ENCODE results near the gene DNAJC21. TPM values are rescaled to one million over a fixed set of nuclear protein-coding genes. Genes with fewer than 3 reads are reported as not detected.

The DNAJC21 gene
- total RNA-seq, 2 donors from 2014 or later, result 49.6 to 53.5 TPM

DNA sequence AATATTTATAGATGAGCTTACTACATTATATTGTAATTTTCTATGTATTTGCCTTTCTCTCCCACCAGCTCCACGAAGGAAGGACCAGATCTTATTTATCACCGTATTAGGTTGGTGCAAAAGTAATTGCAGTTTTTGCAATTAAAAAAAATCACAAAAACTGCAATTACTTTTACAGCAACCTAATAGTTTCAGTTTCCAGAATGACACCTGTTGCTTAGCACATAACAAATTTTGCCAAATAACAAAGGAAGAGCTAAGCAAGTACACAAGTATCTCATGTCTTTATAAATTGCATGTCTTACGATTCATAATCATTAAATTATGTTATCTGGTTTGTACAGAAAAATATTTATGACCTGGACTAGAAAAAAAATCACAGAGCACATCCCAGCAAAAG, 72.5 kb downstream of the DNAJC21 start:
- Histone ChIP-seq H3K4me3 (ENCODE audit: low read length) (no peak overlapping the region), H3K36me3 (ENCODE audit: control insufficient read depth, insufficient read depth, low read length) (no peaks in the 10 kb centered on the region), H3K9me3 (ENCODE audit: control insufficient read depth, low read length) (peaks cover 2% of the 10 kb centered on the region), H3K9ac (ENCODE audit: extremely low read depth, low read length, poor library complexity, severe bottlenecking) (no peak overlapping the region), H3K27ac (ENCODE audit: low read depth, low read length) (no peak overlapping the region), H3K4me1 (ENCODE audit: control insufficient read depth, insufficient read depth, low read length) (no peaks in the 10 kb centered on the region), H3K27me3 (ENCODE audit: control insufficient read depth, insufficient read depth, low read length, poor library complexity, severe bottlenecking) (no peaks in the 10 kb centered on the region)
- Mint-ChIP-seq H3K36me3 (ENCODE audit: low read depth) (no peaks in the 10 kb centered on the region), H3K27me3 (ENCODE audit: insufficient read depth) (peaks cover 9% of the 10 kb centered on the region), H3K9me3 (no peaks in the 10 kb centered on the region), H3K4me1 (no peaks in the 10 kb centered on the region), H3K4me3 (no peak overlapping the region), H3K27ac (no peak overlapping the region)
- DNase-seq, result no peak
- WGBS, 2 experiments (ENCODE audit: insufficient coverage in 1 of 2, insufficient read length in 1 of 2), result 83 to 90% methylated on average over 1 to 3 of the region's 3 CpGs
- TF ChIP-seq, protein P1, sequence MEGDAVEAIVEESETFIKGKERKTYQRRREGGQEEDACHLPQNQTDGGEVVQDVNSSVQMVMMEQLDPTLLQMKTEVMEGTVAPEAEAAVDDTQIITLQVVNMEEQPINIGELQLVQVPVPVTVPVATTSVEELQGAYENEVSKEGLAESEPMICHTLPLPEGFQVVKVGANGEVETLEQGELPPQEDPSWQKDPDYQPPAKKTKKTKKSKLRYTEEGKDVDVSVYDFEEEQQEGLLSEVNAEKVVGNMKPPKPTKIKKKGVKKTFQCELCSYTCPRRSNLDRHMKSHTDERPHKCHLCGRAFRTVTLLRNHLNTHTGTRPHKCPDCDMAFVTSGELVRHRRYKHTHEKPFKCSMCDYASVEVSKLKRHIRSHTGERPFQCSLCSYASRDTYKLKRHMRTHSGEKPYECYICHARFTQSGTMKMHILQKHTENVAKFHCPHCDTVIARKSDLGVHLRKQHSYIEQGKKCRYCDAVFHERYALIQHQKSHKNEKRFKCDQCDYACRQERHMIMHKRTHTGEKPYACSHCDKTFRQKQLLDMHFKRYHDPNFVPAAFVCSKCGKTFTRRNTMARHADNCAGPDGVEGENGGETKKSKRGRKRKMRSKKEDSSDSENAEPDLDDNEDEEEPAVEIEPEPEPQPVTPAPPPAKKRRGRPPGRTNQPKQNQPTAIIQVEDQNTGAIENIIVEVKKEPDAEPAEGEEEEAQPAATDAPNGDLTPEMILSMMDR (conservative IDR thresholded peaks at IDR 0.05), result no peak

DNA sequence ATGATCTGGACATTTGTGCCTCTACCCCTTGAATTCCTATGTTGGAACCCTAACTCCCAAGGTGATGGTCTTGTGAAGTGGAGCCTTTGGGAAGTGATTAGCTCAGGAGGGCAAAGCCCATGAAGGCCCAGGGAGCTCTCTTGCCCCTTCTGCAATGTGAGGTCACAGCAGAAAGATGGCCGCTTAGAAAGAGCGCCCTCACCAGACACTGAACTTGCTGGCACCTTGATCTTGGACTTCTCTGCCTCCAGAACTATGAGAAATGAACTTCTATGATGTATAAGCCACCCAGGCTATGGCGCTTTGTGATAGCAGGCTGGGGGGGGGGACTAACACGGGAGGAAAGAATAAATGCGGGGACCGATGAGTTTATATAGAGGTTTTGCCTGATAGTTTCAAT, 73.1 kb downstream of the DNAJC21 start:
- no peak overlapping the region for H3K4me3 ChIP-seq (ENCODE audit: low read length)
- H3K27ac ChIP-seq (ENCODE audit: low read depth, low read length), result no peak overlapping the region
- Mint-ChIP-seq H3K4me3 (no peak overlapping the region), H3K36me3 (ENCODE audit: low read depth) (no peaks in the 10 kb centered on the region), H3K27me3 (ENCODE audit: insufficient read depth) (peaks cover 9% of the 10 kb centered on the region), H3K4me1 (no peaks in the 10 kb centered on the region), H3K9me3 (no peaks in the 10 kb centered on the region), H3K27ac (no peak overlapping the region)
- peaks cover 8% of the 10 kb centered on the region for H3K9me3 ChIP-seq (ENCODE audit: control insufficient read depth, low read length)
- TF ChIP-seq, protein P1 (conservative IDR thresholded peaks at IDR 0.05), result no peak
- DNase-seq, result no peak
- H3K9ac ChIP-seq (ENCODE audit: extremely low read depth, low read length, poor library complexity, severe bottlenecking), result no peak overlapping the region
- 91 to 100% methylated on average over 5 to 6 of the region's 6 CpGs for WGBS, 2 experiments (ENCODE audit: insufficient coverage in 1 of 2, insufficient read length in 1 of 2)
- H3K4me1 ChIP-seq (ENCODE audit: control insufficient read depth, insufficient read depth, low read length), result no peaks in the 10 kb centered on the region
- H3K27me3 ChIP-seq (ENCODE audit: control insufficient read depth, insufficient read depth, low read length, poor library complexity, severe bottlenecking), result no peaks in the 10 kb centered on the region
- H3K36me3 ChIP-seq (ENCODE audit: control insufficient read depth, insufficient read depth, low read length), result no peaks in the 10 kb centered on the region

DNA sequence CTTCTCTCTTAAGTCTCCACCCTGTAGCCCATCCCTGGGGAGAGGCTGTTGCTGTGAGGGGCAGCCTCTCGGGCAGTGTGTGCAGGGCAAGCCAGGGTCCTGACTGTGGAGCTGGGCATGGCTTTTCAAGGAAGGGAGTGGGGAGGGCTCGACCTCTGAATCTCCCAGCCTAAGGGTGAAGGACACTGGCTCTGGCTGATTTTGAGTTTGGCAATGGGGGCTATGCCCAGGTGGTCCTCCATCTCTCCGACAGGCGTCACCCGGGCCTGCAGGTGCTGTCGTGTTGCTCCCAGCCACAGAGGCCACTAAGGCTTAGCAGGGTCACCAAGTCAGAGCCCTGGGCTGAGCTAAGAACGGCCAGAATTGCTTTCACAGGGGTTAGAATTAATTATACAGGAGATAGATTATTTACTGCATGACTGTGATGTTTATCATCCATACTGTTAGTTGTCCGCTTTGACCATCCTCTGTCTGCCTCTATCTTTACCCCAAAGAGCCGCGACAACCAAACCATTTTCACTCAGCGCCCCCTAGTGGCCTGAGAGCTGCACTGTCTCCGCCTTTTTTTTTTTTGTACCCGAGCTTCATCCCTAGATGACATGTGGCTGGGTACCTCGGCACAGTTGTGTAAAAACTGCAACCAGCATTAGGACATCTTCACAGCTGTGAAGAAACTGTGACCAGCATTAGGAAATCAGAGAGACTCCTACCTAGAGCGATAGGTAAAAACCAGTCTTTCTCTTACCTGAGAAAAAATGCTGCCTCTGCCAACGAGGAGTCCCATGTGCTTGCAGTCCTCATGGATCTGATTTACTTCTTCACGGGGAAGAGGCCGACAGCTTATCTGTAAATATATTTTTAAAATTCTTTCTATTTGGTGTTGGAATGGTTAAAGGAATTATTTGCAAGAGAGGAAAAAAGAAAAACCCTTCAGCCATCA, 73.9 kb downstream of the DNAJC21 start:
- Histone ChIP-seq H3K27ac (ENCODE audit: low read depth, low read length) (no peak overlapping the region), H3K9ac (ENCODE audit: extremely low read depth, low read length, poor library complexity, severe bottlenecking) (no peak overlapping the region), H3K4me3 (ENCODE audit: low read length) (no peak overlapping the region), H3K4me1 (ENCODE audit: control insufficient read depth, insufficient read depth, low read length) (no peaks in the 10 kb centered on the region), H3K27me3 (ENCODE audit: control insufficient read depth, insufficient read depth, low read length, poor library complexity, severe bottlenecking) (no peaks in the 10 kb centered on the region), H3K36me3 (ENCODE audit: control insufficient read depth, insufficient read depth, low read length) (no peaks in the 10 kb centered on the region), H3K9me3 (ENCODE audit: control insufficient read depth, low read length) (peaks cover 16% of the 10 kb centered on the region)
- TF ChIP-seq, protein P1 (conservative IDR thresholded peaks at IDR 0.05), result peak; percentile 96
- Mint-ChIP-seq H3K4me3 (no peak overlapping the region), H3K36me3 (ENCODE audit: low read depth) (no peaks in the 10 kb centered on the region), H3K27ac (no peak overlapping the region), H3K9me3 (peaks cover 3% of the 10 kb centered on the region), H3K4me1 (no peaks in the 10 kb centered on the region), H3K27me3 (ENCODE audit: insufficient read depth) (peaks cover 11% of the 10 kb centered on the region)
- 43 to 56% methylated on average over 8 to 18 of the region's 18 CpGs for WGBS, 2 experiments (ENCODE audit: insufficient coverage in 1 of 2, insufficient read length in 1 of 2)
- DNase-seq, result peak; percentile 91

All from endodermal cell (in vitro differentiated cells).